ENCODE data around the gene PARP2.

The PARP2 gene

GRCh38 chr14:20332431-20332787, 11.0 kb upstream of the PARP2 start:
- Histone ChIP-seq H3K9ac (ENCODE audit: low read depth, low read length) (peak overlapping the region; percentile 63), H3K79me2 (ENCODE audit: insufficient read depth, low read length) (peaks cover 60% of the 10 kb centered on the region), H3K9me3 (ENCODE audit: insufficient read depth, low read length, severe bottlenecking) (no peaks in the 10 kb centered on the region), H3K27me3 (ENCODE audit: insufficient read depth, low read length, poor library complexity) (no peaks in the 10 kb centered on the region), H2AFZ (ENCODE audit: low read depth, low read length) (peak overlapping the region; percentile 85), H3K36me3 (ENCODE audit: insufficient read depth, low read length) (peaks cover 12% of the 10 kb centered on the region; the same call in 1 of the 2 replicates), H3K4me2 (ENCODE audit: insufficient read depth, low read length) (peak overlapping the region; percentile 90), H3K4me3 (ENCODE audit: low read depth in 1 of 2, low read length in 2 of 2) (peak overlapping the region; percentile 65 to 81), H3K27ac (ENCODE audit: low read length) (peak overlapping the region; percentile 79), H3K4me1 (ENCODE audit: insufficient read depth, low read length) (peaks cover 57% of the 10 kb centered on the region), H4K20me1 (ENCODE audit: insufficient read depth, low read length) (peaks cover 12% of the 10 kb centered on the region; the same call in 1 of the 2 replicates)
- DNase-seq: no peak
- no peak for TF ChIP-seq EZH2 (IDR thresholded peaks at IDR 0.05; ENCODE audit: borderline replicate concordance, low read depth, low read length, severe bottlenecking)
- no peak for TF ChIP-seq CTCF (IDR thresholded peaks at IDR 0.05; ENCODE audit: borderline replicate concordance, extremely low read depth, low read length, poor library complexity, severe bottlenecking)
- ATAC-seq (ENCODE audit: insufficient read depth, low read depth): no peak

- peak within 1 kb of the TSS; percentile 85 for H2AFZ ChIP-seq (ENCODE audit: low read depth, low read length)
- H3K9ac ChIP-seq (ENCODE audit: low read depth, low read length): peak within 1 kb of the TSS; percentile 63
- peak within 1 kb of the TSS; percentile 65 to 81 for H3K4me3 ChIP-seq (ENCODE audit: low read depth in 1 of 2, low read length in 2 of 2)
- TF ChIP-seq CTCF (IDR thresholded peaks at IDR 0.05; ENCODE audit: borderline replicate concordance, extremely low read depth, low read length, poor library complexity, severe bottlenecking) (no peak), EZH2 (IDR thresholded peaks at IDR 0.05; ENCODE audit: borderline replicate concordance, low read depth, low read length, severe bottlenecking) (no peak)
- H3K79me2 ChIP-seq (ENCODE audit: insufficient read depth, low read length): peaks cover 54% of the 10 kb centered on the region
- peaks cover under 1% of the 10 kb centered on the region for H3K27me3 ChIP-seq (ENCODE audit: insufficient read depth, low read length, poor library complexity)
- peak; percentile 97 for ATAC-seq (ENCODE audit: insufficient read depth, low read depth)
- no peaks in the 10 kb centered on the region for H3K9me3 ChIP-seq (ENCODE audit: insufficient read depth, low read length, severe bottlenecking)
- peak within 1 kb of the TSS; percentile 79 for H3K27ac ChIP-seq (ENCODE audit: low read length)
- peak; percentile 68 for DNase-seq
- peak within 1 kb of the TSS; percentile 90 for H3K4me2 ChIP-seq (ENCODE audit: insufficient read depth, low read length)
- peaks cover 12% of the 10 kb centered on the region; the same call in 1 of the 2 replicates for H3K36me3 ChIP-seq (ENCODE audit: insufficient read depth, low read length)
- peaks cover 52% of the 10 kb centered on the region for H3K4me1 ChIP-seq (ENCODE audit: insufficient read depth, low read length)
- H4K20me1 ChIP-seq (ENCODE audit: insufficient read depth, low read length): peaks cover 9% of the 10 kb centered on the region; the same call in 1 of the 2 replicates
These were observed 10.5 kb upstream of the PARP2 start, which contains the start of gene CCNB1IP1 for GRCh38 chr14:20332788-20333493. CCNB1IP1 (minus strand) TSS chr14:20333279; CDS start chr14:20316523, 16,756 bp downstream.

GRCh38 chr14:20333494-20333841, 10.0 kb upstream of the PARP2 start:
- Histone ChIP-seq H3K36me3 (ENCODE audit: insufficient read depth, low read length) (peaks cover 8% of the 10 kb centered on the region; the same call in 1 of the 2 replicates), H3K27me3 (ENCODE audit: insufficient read depth, low read length, poor library complexity) (peaks cover 3% of the 10 kb centered on the region), H3K4me2 (ENCODE audit: insufficient read depth, low read length) (peak overlapping the region; percentile 90), H3K27ac (ENCODE audit: low read length) (peak overlapping the region; percentile 79; the same call in 1 of the 2 replicates), H4K20me1 (ENCODE audit: insufficient read depth, low read length) (peaks cover 9% of the 10 kb centered on the region; the same call in 1 of the 2 replicates), H3K9ac (ENCODE audit: low read depth, low read length) (peak overlapping the region; percentile 63), H2AFZ (ENCODE audit: low read depth, low read length) (peak overlapping the region; percentile 85), H3K4me3 (ENCODE audit: low read depth in 1 of 2, low read length in 2 of 2) (peak overlapping the region; percentile 65 to 81), H3K9me3 (ENCODE audit: insufficient read depth, low read length, severe bottlenecking) (no peaks in the 10 kb centered on the region), H3K79me2 (ENCODE audit: insufficient read depth, low read length) (peaks cover 54% of the 10 kb centered on the region), H3K4me1 (ENCODE audit: insufficient read depth, low read length) (peaks cover 50% of the 10 kb centered on the region)
- DNase-seq: no peak
- TF ChIP-seq CTCF (IDR thresholded peaks at IDR 0.05; ENCODE audit: borderline replicate concordance, extremely low read depth, low read length, poor library complexity, severe bottlenecking) (no peak), EZH2 (IDR thresholded peaks at IDR 0.05; ENCODE audit: borderline replicate concordance, low read depth, low read length, severe bottlenecking) (no peak)
- ATAC-seq (ENCODE audit: insufficient read depth, low read depth): peak; percentile 13; the same call in 2 of the 3 replicates
